ENCODE results near the gene NTRK2.

The NTRK2 gene

DNA sequence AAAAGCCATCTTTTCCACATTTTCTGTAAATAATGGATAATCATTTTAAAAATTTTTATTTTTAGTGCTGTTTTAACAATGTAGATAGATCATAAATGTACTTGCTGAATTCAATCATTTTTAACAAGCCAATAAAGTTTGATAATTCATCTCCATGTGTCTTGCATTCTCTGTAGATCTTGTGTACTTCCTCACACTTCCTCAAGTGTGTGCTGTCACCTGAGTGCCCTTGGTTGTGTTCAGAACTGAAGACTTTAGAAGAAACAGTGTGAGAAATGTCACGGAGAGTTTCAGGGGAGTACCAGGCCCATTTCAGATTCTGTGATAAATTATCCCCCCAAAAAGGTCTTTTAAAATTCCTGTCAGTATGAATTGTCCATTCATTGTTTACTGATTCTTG, 146.0 kb downstream of the NTRK2 start:
- no peak for TF ChIP-seq TAF1 (IDR thresholded peaks at IDR 0.05; ENCODE audit: borderline replicate concordance, insufficient read depth, low read length)
- TF ChIP-seq, protein P1, sequence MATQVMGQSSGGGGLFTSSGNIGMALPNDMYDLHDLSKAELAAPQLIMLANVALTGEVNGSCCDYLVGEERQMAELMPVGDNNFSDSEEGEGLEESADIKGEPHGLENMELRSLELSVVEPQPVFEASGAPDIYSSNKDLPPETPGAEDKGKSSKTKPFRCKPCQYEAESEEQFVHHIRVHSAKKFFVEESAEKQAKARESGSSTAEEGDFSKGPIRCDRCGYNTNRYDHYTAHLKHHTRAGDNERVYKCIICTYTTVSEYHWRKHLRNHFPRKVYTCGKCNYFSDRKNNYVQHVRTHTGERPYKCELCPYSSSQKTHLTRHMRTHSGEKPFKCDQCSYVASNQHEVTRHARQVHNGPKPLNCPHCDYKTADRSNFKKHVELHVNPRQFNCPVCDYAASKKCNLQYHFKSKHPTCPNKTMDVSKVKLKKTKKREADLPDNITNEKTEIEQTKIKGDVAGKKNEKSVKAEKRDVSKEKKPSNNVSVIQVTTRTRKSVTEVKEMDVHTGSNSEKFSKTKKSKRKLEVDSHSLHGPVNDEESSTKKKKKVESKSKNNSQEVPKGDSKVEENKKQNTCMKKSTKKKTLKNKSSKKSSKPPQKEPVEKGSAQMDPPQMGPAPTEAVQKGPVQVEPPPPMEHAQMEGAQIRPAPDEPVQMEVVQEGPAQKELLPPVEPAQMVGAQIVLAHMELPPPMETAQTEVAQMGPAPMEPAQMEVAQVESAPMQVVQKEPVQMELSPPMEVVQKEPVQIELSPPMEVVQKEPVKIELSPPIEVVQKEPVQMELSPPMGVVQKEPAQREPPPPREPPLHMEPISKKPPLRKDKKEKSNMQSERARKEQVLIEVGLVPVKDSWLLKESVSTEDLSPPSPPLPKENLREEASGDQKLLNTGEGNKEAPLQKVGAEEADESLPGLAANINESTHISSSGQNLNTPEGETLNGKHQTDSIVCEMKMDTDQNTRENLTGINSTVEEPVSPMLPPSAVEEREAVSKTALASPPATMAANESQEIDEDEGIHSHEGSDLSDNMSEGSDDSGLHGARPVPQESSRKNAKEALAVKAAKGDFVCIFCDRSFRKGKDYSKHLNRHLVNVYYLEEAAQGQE (IDR thresholded peaks at IDR 0.05; ENCODE audit: insufficient read depth in 1 of 2, low read depth in 2 of 2, low read length in 2 of 2) = no peak

DNA sequence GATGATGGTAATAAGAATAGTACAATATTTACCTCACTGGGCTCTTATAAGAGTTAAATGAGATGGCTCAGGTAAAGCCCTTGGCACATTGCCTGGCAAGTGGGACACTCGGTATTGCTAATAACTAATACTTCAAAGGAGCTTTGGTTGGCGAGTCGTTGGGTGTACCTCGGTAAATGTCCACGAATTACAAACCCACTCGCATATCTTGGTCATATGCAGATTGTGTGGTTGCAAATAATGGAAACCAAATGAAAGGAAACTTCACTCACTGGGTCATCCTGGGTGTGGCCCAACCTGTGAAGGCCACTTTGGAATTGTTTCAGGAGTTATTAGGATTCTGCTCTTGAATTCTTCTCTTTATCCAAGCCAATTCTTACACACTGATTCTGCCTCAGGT, 147.5 kb downstream of the NTRK2 start:
- TF ChIP-seq FOXP2 (optimal IDR thresholded peaks at IDR 0.05; ENCODE audit: borderline replicate concordance, extremely low read depth, extremely low read length, insufficient read depth) = no peak
- TF ChIP-seq, protein P1 (IDR thresholded peaks at IDR 0.05; ENCODE audit: insufficient read depth in 1 of 2, low read depth in 2 of 2, low read length in 2 of 2) = no peak
- no peak for TF ChIP-seq POLR2AphosphoS5 (IDR thresholded peaks at IDR 0.05; ENCODE audit: low read depth, low read length)
- no peak for TF ChIP-seq TAF1 (IDR thresholded peaks at IDR 0.05; ENCODE audit: borderline replicate concordance, insufficient read depth, low read length)
- no peak for TF ChIP-seq SIN3A (IDR thresholded peaks at IDR 0.05; ENCODE audit: borderline replicate concordance, insufficient read depth, low read length)

DNA sequence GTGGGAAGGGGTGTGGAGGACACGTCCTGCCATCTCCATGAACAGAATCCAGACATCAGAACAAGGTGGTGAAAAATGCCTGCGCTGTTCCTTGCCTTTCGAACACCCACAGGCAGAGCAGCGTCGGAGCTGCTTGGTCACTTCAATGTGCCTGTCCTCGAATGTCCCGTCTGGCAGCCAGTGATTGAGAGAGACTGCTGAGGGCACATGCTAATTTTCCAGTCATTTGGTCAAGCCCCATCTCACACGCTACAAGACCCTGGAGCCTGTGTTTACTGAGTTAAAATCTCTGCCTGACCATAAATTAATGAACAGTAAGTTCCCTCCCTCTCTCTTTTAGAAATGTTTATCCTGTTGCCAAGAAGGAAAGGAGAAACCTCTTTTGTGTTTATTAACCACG, 149.3 kb downstream of the NTRK2 start:
- TF ChIP-seq SIN3A (IDR thresholded peaks at IDR 0.05; ENCODE audit: borderline replicate concordance, insufficient read depth, low read length) (no peak), POLR2AphosphoS5 (IDR thresholded peaks at IDR 0.05; ENCODE audit: low read depth, low read length) (no peak), TAF1 (IDR thresholded peaks at IDR 0.05; ENCODE audit: borderline replicate concordance, insufficient read depth, low read length) (no peak), FOXP2 (optimal IDR thresholded peaks at IDR 0.05; ENCODE audit: borderline replicate concordance, extremely low read depth, extremely low read length, insufficient read depth) (no peak)
- TF ChIP-seq, protein P1 (IDR thresholded peaks at IDR 0.05; ENCODE audit: insufficient read depth in 1 of 2, low read depth in 2 of 2, low read length in 2 of 2) = no peak

DNA sequence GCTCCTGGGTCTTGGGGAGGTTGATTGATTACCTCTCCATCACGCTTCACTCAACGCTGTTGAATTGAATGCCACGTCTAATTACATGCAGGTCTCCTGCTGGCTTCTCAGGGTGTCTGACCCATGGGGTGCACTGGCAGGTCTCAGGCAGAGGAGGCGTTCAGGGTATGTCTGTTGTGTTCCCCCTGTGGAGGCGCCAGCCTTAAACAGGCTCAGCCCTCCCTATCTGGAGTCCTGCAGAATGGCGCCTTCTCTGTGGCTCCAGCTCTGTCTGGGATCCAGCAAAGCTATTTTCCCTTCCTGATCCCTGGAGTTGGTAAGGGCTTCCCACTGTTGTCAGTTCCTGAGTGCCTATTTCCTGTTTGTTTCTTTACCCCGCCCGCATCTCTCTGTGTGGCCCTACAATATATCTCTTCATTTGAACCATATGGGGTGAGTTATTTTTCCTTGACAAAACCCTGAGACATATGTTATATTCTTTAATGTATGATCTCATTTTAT, 150.0 kb downstream of the NTRK2 start:
- no peak for TF ChIP-seq SIN3A (IDR thresholded peaks at IDR 0.05; ENCODE audit: borderline replicate concordance, insufficient read depth, low read length)
- TF ChIP-seq TAF1 (IDR thresholded peaks at IDR 0.05; ENCODE audit: borderline replicate concordance, insufficient read depth, low read length) = no peak
- TF ChIP-seq POLR2AphosphoS5 (IDR thresholded peaks at IDR 0.05; ENCODE audit: low read depth, low read length) = no peak
- TF ChIP-seq, protein P1 (IDR thresholded peaks at IDR 0.05; ENCODE audit: insufficient read depth in 1 of 2, low read depth in 2 of 2, low read length in 2 of 2) = no peak
- TF ChIP-seq FOXP2 (optimal IDR thresholded peaks at IDR 0.05; ENCODE audit: borderline replicate concordance, extremely low read depth, extremely low read length, insufficient read depth) = no peak

DNA sequence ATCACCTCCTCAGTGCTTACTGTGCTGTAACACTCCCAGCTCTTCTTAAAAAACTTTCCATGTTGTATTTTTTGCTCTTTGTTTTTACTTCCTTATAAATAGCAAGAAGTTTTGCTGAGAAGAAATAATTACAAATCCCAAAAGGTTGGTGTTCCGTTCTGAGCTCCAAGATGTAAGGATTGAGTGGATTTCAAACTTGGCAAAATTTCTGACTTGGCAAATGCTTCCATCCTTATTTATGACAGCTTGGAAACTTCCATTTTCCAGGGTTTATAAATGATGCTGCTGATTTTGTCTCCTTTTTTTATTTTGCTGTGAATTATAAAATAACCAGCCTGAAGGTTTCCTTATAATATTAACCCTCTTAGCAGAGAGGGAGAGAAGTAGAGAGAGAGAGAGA, 151.9 kb downstream of the NTRK2 start:
- TF ChIP-seq SIN3A (IDR thresholded peaks at IDR 0.05; ENCODE audit: borderline replicate concordance, insufficient read depth, low read length) (no peak), TAF1 (IDR thresholded peaks at IDR 0.05; ENCODE audit: borderline replicate concordance, insufficient read depth, low read length) (no peak), FOXP2 (optimal IDR thresholded peaks at IDR 0.05; ENCODE audit: borderline replicate concordance, extremely low read depth, extremely low read length, insufficient read depth) (no peak), POLR2AphosphoS5 (IDR thresholded peaks at IDR 0.05; ENCODE audit: low read depth, low read length) (no peak)
- TF ChIP-seq, protein P1 (IDR thresholded peaks at IDR 0.05; ENCODE audit: insufficient read depth in 1 of 2, low read depth in 2 of 2, low read length in 2 of 2) = no peak

All from PFSK-1 (cell line).